Heart right ventricle (tissue), 16 donors: ENCODE results near the gene SPINK6. TPM values are rescaled to one million over a fixed set of nuclear protein-coding genes. Genes with fewer than 3 reads are reported as not detected.

Experiments used
- ATAC-seq, 8 donors: fragments of 200-7000 bp; cut with Tn5 transposase; one replicate each; pipeline ENCODE4 v1.9.1; 2020; ENCODE audit warnings: mild to moderate bottlenecking in 8 of 8, moderate library complexity in 8 of 8, moderate number of reproducible peaks in 1 of 8
- DNase-seq, 2 donors: peaks; one replicate each; pipeline ENCODE4 v3.0.0-alpha.2; 2020
- H3K27ac ChIP-seq, 10 donors: fragments of 200-600 bp; sonication (generic) in 2 of 10; one replicate each; pipeline versions ENCODE4 v1.5.0 to v1.8.0; 2020 to 2022; ENCODE audit warnings: mild to moderate bottlenecking in 3 of 10
- H3K27me3 ChIP-seq, 7 donors: fragments of 200-600 bp; one replicate each; pipeline ENCODE4 v1.8.0; 2021 to 2022; ENCODE audit warnings: mild to moderate bottlenecking in 2 of 7
- H3K36me3 ChIP-seq, 9 donors: fragments of 200-600 bp; sonication (generic) in 1 of 9; one replicate each; pipeline versions ENCODE4 v1.5.0 to v1.8.0; 2020 to 2022; ENCODE audit warnings: mild to moderate bottlenecking in 2 of 9
- H3K4me1 ChIP-seq, 9 donors: fragments of 200-600 bp; sonication (generic) in 1 of 9; one replicate each; pipeline versions ENCODE4 v1.5.0 to v1.8.0; 2020 to 2022; ENCODE audit warnings: mild to moderate bottlenecking in 4 of 9
- H3K4me3 ChIP-seq, 10 donors: fragments of 200-600 bp; sonication (generic) in 2 of 10; one replicate each; pipeline versions ENCODE4 v1.5.0 to v1.8.0; 2020 to 2022; ENCODE audit warnings: mild to moderate bottlenecking in 7 of 10, moderate library complexity in 2 of 10
- H3K9me3 ChIP-seq, 11 donors: fragments of 200-600 bp in 10 of 11; sonication (generic) in 2 of 11; one replicate each; pipeline versions ENCODE4 v1.5.0 to v1.8.0; 2013 to 2022; ENCODE audit warnings: mild to moderate bottlenecking in 2 of 11, control low read depth in 1 of 11, moderate library complexity in 1 of 11
- CTCF ChIP-seq, 9 donors: fragments of 200-600 bp; sonication (generic) in 2 of 9; IDR thresholded peaks; one replicate each; pipeline versions ENCODE4 v1.5.0 to v1.8.0; 2021 to 2022; ENCODE audit warnings: antibody characterized with exemption in 9 of 9, mild to moderate bottlenecking in 5 of 9, moderate library complexity in 1 of 9
- WGBS, 2 donors: extraction: QIAGEN DNeasy Blood & Tissue Kit; methylation state at CpG; one replicate each; pipeline ENCODE4 v1.1.7; 2013; ENCODE audit warnings: inconsistent platforms in 1 of 2; 5-methylcytosine and 5-hydroxymethylcytosine counted together
- intact Hi-C, 10 donors: fragments of 100-400 bp; cut with DNase I; formaldehyde crosslinking; loops; one replicate each; pipeline versions ENCODE4 v1.11.1 to v1.14.2; 2022
- polyA plus RNA-seq, 2 donors: library from polyadenylated mRNA; stranded (reverse); fragments of 200-250 nt; gene quantifications; one replicate each; pipeline ENCODE4 v1.2.3, GENCODE V29; 2013
- total RNA-seq, 10 donors: library from RNA; stranded (reverse); fragmentation: NEBNext Ultra II Directional in 3 of 10; extraction: Animal tissue kit (Norgen Biotek cat#: 25700) in 3 of 10; gene quantifications; one replicate each; pipeline versions ENCODE4 v1.2.1 to v1.2.4, GENCODE V29; 2021 to 2023
- donor health status: Arrhythmogenic right ventricular cardiomyopathy.
- donor health status: ischemic (EF 13 %, LVEDD 7.1; RV severe dilation, severe dysfunction).
- donor health status: healthy with polysubstance abuse.
- donor health status: DM: no; HTN: yes; CAD: no.
- donor health status: DM: no; HTN: no; CAD: no.
- donor health status: ischemic (EF 25% LVEDD 6.9; RV normal size, moderate dysfunction).
- donor health status: ischemic (EF 25% LVEDD 5.7; RV mildly dilated, moderate dysfunction).
- donor health status: healthy.
- donor health status: DM: yes; HTN: yes; CAD: no.
- donor health status: Ischemic cardiomyopathy.
- donor health status: ischemic (EF 35%, LVEDD 5.7; RV mildly dilated, moderate dysfunction).
- donor health status: nonischemic (EF 11% LVEDD 7.7; RV severe dilation, severe dysfunction).
- donor health status: DM: yes; HTN: yes; CAD: no.
- donor health status: PGD.
- donor health status: ischemic (EF 29% LVEDD 5.4; RV normal size, mild dysfunction).
- donor health status: nonischemic (EF 23%, LVEDD 6.1; RV moderate dilation, normal function).

Gene SPINK6
- total and polyA plus RNA-seq, 12 donors, result not detected

GRCh38 chr5:148193202-148193601 is 9.6 kb upstream of the SPINK6 start:
- ATAC-seq, result no peak
- Histone ChIP-seq H3K27me3 (no peaks in the 10 kb centered on the region), H3K9me3 (no peaks in the 10 kb centered on the region), H3K27ac (no peak overlapping the region), H3K4me3 (no peak overlapping the region), H3K4me1 (no peaks in the 10 kb centered on the region), H3K36me3 (no peaks in the 10 kb centered on the region)
- no peak for DNase-seq
- 95 to 100% methylated on average over 1 of the region's 1 CpG for WGBS, 2 donors
- no peak for TF ChIP-seq CTCF (IDR thresholded peaks at IDR 0.05)
- intact Hi-C loops, result no loop called here

GRCh38 chr5:148201151-148201550 is 1.7 kb upstream of the SPINK6 start:
- Histone ChIP-seq H3K27me3 (no peaks in the 10 kb centered on the region), H3K27ac (no peak overlapping the region), H3K9me3 (no peaks in the 10 kb centered on the region), H3K36me3 (no peaks in the 10 kb centered on the region), H3K4me1 (peaks cover 0 to 11% (median 0%) of the 10 kb centered on the region in 9 donors), H3K4me3 (no peak overlapping the region)
- TF ChIP-seq CTCF (IDR thresholded peaks at IDR 0.05), result no peak
- ATAC-seq (no peak), DNase-seq (no peak)
- intact Hi-C loops, result no loop called here
- 73 to 80% methylated on average over 2 of the region's 2 CpGs for WGBS, 2 donors

- no peak for TF ChIP-seq CTCF (IDR thresholded peaks at IDR 0.05)
- DNase-seq, result no peak
- Histone ChIP-seq H3K4me3 (no peak overlapping the region), H3K4me1 (peaks cover 0 to 25% (median 0%) of the 10 kb centered on the region in 9 donors), H3K9me3 (no peaks in the 10 kb centered on the region), H3K36me3 (no peaks in the 10 kb centered on the region), H3K27ac (peak overlapping the region in 2 of 10 donors; percentile 23 to 28), H3K27me3 (no peaks in the 10 kb centered on the region)
- intact Hi-C loops, result no loop called here
- peak in 3 of 8 donors; percentile 56 to 90 (median 65) for ATAC-seq
- WGBS, 2 donors, result 62 to 66% methylated on average over 4 of the region's 4 CpGs
Measured at GRCh38 chr5:148205044-148205806, 2.4 kb downstream of the SPINK6 start.

- no peak for TF ChIP-seq CTCF (IDR thresholded peaks at IDR 0.05)
- H3K4me3 ChIP-seq, result no peak overlapping the region
- intact Hi-C loops, result no loop called here
- H3K4me1 ChIP-seq, result peaks cover 0 to 25% (median 0%) of the 10 kb centered on the region in 9 donors
- DNase-seq (no peak), ATAC-seq (no peak)
- 69 to 75% methylated on average over 1 of the region's 1 CpG for WGBS, 2 donors
- no peaks in the 10 kb centered on the region for H3K27me3 ChIP-seq
- H3K27ac ChIP-seq, result peak overlapping the region in 2 of 10 donors; percentile 23 to 28
- H3K36me3 ChIP-seq, result no peaks in the 10 kb centered on the region
- H3K9me3 ChIP-seq, result no peaks in the 10 kb centered on the region
Measured at GRCh38 chr5:148205865-148206264, 3.0 kb downstream of the SPINK6 start.
